ENCODE measurements around the gene SLC6A11.

Gene SLC6A11

DNA sequence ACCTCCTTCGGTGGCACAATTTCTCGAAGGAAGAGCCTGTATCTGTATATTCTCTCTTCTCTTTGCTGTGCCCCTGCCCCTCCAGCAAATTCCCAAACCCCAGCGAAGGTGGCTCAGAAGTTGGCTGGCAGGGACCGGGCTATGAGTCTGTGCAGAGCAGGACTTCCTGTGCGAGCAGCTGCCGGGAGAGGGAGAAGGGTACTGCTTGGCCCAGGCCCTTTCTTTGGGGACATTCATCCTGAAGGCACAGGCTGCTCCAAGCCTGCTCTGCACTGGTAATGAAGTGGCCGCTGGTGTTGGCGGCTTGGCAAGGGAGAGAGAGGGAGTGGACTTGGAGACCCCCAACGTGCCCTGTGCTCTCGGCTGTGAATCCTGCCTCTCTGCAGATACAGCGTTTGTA, 1.5 kb downstream of the SLC6A11 start:
- no peak overlapping the region for H3K4me3 ChIP-seq (ENCODE audit: low read depth, low read length)
- TF ChIP-seq, protein P1, sequence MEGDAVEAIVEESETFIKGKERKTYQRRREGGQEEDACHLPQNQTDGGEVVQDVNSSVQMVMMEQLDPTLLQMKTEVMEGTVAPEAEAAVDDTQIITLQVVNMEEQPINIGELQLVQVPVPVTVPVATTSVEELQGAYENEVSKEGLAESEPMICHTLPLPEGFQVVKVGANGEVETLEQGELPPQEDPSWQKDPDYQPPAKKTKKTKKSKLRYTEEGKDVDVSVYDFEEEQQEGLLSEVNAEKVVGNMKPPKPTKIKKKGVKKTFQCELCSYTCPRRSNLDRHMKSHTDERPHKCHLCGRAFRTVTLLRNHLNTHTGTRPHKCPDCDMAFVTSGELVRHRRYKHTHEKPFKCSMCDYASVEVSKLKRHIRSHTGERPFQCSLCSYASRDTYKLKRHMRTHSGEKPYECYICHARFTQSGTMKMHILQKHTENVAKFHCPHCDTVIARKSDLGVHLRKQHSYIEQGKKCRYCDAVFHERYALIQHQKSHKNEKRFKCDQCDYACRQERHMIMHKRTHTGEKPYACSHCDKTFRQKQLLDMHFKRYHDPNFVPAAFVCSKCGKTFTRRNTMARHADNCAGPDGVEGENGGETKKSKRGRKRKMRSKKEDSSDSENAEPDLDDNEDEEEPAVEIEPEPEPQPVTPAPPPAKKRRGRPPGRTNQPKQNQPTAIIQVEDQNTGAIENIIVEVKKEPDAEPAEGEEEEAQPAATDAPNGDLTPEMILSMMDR (IDR thresholded peaks at IDR 0.05; ENCODE audit: control insufficient read depth, extremely low read depth, insufficient read depth): no peak
- DNase-seq (ENCODE audit: low read depth): no peak

DNA sequence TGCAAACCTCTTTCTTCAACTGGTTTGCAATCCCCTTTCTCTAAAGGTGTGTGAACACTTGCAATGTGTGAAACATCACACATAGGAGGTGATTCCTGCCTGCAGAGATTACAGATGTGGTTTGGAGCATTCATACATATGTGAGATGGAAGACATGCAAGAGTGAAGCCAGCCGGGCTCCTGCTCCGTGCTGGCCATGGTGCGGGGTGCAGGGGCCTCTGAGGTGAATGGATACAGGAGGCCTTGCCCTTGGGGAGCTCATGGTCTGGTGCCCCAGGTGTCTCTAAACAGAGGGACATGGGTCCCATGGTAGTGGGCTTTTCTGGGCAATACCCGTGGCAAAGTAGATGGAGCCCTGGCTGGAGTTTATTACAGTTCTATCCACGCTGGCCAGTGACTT, 6.0 kb downstream of the SLC6A11 start:
- DNase-seq (ENCODE audit: low read depth): no peak
- no peak overlapping the region for H3K4me3 ChIP-seq (ENCODE audit: low read depth, low read length)
- TF ChIP-seq, protein P1 (IDR thresholded peaks at IDR 0.05; ENCODE audit: control insufficient read depth, extremely low read depth, insufficient read depth): no peak

DNA sequence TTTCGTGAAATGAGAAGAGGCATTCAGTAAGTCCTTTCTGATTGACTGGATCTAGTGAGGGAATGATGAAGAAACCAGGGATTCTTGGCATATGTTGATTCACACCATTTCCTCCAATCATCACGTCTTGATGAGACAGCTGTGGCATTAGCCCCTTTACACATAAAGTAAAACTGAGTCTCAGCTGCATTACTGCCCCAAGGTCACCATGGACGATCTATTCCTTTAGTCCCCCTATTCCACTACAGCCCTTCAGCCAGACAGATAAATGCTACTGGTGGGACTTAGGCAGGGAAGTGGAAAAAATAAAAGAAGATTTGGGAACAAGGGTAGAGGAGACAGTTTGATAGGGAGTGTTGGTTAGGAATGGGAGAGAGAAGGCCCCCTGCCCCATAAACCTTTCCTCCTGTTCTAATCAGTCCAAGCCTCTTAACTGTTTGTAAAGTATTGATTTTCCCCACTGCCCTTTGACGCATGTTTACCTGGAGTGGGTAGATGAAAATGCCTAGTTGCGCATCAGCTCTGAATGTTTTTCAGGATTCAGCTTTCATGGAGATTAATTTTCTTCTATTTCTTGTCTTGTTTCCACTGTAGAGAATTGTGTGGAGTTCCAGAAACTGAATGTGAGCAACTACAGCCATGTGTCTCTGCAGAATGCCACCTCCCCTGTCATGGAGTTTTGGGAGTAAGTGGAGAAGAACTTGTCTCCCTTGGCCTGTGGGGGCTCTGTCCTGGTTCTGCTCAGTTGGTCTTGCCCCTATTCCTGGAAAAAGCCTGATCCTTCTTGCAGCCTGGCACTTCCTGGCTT, 6.9 kb downstream of the SLC6A11 start:
- no peak overlapping the region for H3K4me3 ChIP-seq (ENCODE audit: low read depth, low read length)
- TF ChIP-seq, protein P1 (IDR thresholded peaks at IDR 0.05; ENCODE audit: control insufficient read depth, extremely low read depth, insufficient read depth): no peak
- DNase-seq (ENCODE audit: low read depth): no peak

DNA sequence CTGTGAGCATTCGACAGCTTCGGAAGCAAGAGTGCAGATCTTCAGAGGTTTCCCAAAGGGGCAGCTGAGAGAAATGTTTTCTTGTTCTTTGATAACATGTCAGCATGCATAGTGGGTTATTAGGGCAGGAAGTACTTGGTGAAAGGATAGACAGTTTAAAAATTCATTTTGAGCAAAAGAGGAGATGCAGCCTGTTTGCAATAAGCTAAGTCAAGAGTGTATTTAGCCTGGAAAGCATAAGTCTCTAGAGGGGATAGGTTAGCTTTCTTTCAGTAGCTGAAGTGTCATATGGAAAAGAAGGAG, 7.4 kb downstream of the SLC6A11 start:
- TF ChIP-seq, protein P1 (IDR thresholded peaks at IDR 0.05; ENCODE audit: control insufficient read depth, extremely low read depth, insufficient read depth): no peak
- no peak for DNase-seq (ENCODE audit: low read depth)
- H3K4me3 ChIP-seq (ENCODE audit: low read depth, low read length): no peak overlapping the region

DNA sequence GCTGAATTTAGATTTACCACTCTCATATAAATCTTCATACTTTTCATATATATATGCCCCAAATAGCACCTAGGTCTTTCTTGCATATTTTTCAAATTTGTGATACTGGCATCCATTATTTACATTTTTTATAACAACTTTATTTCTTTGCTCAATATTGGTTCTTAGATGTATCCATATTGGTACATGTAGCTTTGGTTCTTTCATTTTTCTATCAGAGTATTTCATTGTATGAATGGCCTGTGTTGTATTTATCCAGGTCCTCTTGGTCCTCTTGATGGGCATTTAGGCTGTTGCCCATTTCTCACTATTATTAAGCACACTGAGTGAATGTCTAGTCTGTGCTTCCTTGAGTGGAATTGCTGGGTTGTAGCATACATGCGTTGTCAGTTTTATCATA, 8.4 kb downstream of the SLC6A11 start:
- TF ChIP-seq, protein P1 (IDR thresholded peaks at IDR 0.05; ENCODE audit: control insufficient read depth, extremely low read depth, insufficient read depth): no peak
- H3K4me3 ChIP-seq (ENCODE audit: low read depth, low read length): no peak overlapping the region
- DNase-seq (ENCODE audit: low read depth): no peak

DNA sequence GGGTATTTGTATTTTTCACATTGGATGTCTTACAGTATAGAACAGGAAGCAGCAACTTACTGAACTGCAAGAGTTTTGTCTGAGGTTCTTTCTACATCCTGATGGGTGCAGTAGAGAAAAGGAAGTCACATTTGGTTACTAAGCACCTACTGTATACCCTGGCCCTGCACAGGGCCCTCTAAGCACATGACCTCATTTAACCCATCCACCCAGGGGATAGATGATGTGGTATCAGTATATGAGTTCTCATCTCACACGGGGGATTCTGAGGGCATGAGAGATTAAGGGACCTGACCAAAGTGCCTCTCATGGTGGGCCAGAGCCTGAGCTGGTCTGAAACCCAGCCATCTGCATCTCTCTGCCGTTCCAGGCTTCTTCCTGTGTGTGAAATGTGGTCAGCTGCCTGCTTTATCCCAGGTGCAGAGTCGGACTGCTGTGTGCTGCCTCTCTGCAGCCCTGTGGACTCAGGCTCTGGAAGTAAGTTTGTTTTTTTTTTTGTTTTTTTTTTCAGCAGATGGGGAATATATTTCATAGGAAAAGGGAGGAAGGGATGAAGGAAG, 17.9 kb downstream of the SLC6A11 start:
- DNase-seq (ENCODE audit: low read depth): no peak
- TF ChIP-seq, protein P1 (IDR thresholded peaks at IDR 0.05; ENCODE audit: control insufficient read depth, extremely low read depth, insufficient read depth): no peak
- H3K4me3 ChIP-seq (ENCODE audit: low read depth, low read length): no peak overlapping the region

DNA sequence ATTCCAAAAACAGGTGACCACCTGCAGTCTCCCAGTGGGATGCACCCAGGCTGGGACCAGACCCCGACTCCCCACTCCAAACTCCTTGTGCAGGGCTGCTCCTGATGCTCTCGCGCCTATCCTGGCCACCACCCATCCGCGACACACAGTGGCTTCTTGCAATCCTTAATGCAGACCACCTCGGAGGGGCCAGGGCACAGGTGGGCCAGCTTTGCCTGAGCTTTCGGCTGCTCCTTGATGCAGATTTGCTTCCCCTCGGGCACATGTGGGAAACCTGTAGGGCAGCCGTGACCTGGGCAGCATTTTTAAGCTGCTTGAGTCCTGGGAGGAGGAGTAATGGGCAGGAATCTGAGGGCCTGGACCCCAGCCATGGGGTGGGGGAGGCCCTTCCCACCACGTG, 18.9 kb downstream of the SLC6A11 start:
- DNase-seq (ENCODE audit: low read depth): no peak
- TF ChIP-seq, protein P1 (IDR thresholded peaks at IDR 0.05; ENCODE audit: control insufficient read depth, extremely low read depth, insufficient read depth): no peak
- H3K4me3 ChIP-seq (ENCODE audit: low read depth, low read length): no peak overlapping the region
